ENCODE data around the gene ARPC1B.
A peak's percentile ranks its signal among the peaks of the same experiment; 100 is the strongest.
"Not testable (repeated sequence)": the region's sequence is repeated elsewhere in the genome, so short reads cannot be mapped to it uniquely, and the experiment has no call there.

Gene ARPC1B

GRCh38 chr7:99424932-99425730 lies 50.6 kb downstream of the ARPC1B start:
- TF ChIP-seq, protein P1, sequence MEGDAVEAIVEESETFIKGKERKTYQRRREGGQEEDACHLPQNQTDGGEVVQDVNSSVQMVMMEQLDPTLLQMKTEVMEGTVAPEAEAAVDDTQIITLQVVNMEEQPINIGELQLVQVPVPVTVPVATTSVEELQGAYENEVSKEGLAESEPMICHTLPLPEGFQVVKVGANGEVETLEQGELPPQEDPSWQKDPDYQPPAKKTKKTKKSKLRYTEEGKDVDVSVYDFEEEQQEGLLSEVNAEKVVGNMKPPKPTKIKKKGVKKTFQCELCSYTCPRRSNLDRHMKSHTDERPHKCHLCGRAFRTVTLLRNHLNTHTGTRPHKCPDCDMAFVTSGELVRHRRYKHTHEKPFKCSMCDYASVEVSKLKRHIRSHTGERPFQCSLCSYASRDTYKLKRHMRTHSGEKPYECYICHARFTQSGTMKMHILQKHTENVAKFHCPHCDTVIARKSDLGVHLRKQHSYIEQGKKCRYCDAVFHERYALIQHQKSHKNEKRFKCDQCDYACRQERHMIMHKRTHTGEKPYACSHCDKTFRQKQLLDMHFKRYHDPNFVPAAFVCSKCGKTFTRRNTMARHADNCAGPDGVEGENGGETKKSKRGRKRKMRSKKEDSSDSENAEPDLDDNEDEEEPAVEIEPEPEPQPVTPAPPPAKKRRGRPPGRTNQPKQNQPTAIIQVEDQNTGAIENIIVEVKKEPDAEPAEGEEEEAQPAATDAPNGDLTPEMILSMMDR (IDR thresholded peaks at IDR 0.05; ENCODE audit: low read depth, low read length, missing control alignments), result no peak
- no peak overlapping the region for H3K4me3 ChIP-seq (ENCODE audit: low read depth, low read length)
- no peak for DNase-seq (ENCODE audit: low read depth)

DNA sequence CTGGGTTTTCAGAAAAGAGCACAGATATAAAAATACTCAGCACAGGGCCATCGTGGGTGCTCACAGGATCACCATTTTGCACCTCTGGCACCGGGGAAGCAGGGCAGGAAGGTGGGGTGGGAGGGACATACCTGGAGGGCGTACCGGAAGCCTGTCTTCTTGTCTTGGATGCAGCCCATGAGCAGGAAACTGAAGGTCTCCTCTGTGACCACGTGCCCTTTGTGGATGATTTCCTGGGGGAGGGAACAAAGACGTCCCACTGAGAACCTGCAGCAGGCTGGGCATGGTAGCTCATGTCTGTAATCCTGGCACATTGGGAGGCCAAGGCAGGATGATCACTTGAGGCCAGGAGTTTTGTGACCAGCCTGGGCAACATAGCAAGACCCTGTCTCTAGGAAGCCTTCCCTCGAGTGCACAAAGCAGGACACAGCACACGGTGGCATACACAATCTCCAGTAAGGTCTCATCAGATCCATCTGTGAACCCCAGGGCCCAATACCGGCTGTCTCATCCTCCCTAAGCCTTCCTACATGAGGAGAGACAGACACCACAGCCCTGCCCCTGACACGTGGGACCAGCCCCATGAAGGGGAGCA lies 54.5 kb downstream of the ARPC1B start:
- no peak for DNase-seq (ENCODE audit: low read depth)
- no peak overlapping the region for H3K4me3 ChIP-seq (ENCODE audit: low read depth, low read length)
- TF ChIP-seq, protein P1 (IDR thresholded peaks at IDR 0.05; ENCODE audit: low read depth, low read length, missing control alignments), result no peak

- no peak overlapping the region for H3K4me3 ChIP-seq (ENCODE audit: low read depth, low read length)
- DNase-seq (ENCODE audit: low read depth), result no peak
- TF ChIP-seq, protein P1 (IDR thresholded peaks at IDR 0.05; ENCODE audit: low read depth, low read length, missing control alignments), result no peak
Observed at GRCh38 chr7:99429756-99430155, 55.2 kb downstream of the ARPC1B start.

GRCh38 chr7:99431756-99432540 lies 57.4 kb downstream of the ARPC1B start:
- DNase-seq (ENCODE audit: low read depth); H3K4me3 ChIP-seq (ENCODE audit: low read depth, low read length): not testable (repeated sequence)

DNA sequence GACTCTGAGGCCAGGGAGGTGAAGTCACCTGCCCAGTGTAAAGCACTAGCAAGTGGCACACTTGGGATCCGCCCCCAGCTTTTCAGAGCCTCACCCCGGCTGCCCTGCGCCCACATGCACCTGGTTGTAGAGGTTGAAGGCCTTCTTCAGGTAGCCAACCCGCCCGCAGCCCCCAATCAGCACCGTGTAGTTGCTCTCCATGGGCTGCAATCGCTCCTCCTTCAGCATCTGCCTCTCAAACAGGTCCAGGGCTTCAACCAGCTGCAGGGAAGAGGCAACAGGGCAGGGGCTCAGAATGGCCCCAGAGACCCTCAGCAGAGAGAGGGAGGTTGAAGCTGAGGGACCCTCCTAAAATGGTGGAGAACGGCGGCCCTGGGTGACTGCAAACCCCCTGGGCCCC lies 58.6 kb downstream of the ARPC1B start:
- DNase-seq (ENCODE audit: low read depth), result no peak
- H3K4me3 ChIP-seq (ENCODE audit: low read depth, low read length), result no peak overlapping the region
- TF ChIP-seq, protein P1 (IDR thresholded peaks at IDR 0.05; ENCODE audit: low read depth, low read length, missing control alignments), result no peak

DNA sequence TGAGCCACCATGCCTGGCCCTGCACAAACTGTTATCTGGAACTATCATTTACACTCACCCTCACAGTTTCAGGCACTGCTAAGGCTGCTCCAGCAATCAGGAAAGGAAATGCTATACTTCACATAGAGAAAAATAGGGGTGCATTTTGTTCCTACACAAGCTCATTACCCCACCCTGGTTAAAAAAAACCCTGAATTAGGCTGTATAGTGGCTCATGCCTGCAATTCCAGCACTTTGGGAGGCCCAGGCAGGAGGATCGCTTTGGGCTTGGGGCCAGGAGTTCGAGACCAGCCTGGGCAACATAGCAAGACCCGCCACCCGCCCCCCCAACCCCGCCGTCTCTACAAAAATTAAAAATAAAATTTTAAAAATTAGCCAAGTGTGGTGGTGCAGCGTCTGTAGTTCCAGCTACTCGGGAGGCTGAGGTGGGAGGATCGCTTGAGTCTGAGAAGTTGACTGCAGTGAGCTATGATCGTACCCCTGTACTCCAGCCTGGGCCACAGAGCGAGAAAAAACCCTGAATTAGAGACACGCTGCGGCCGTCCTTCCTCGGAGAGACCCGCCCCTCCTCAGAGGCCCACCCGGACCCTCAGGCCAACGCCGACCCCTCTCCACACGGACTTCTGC lies 63.5 kb downstream of the ARPC1B start:
- no peak for DNase-seq (ENCODE audit: low read depth)
- TF ChIP-seq, protein P1 (IDR thresholded peaks at IDR 0.05; ENCODE audit: low read depth, low read length, missing control alignments), result no peak
- H3K4me3 ChIP-seq (ENCODE audit: low read depth, low read length), result peak overlapping the region; percentile 99

All from GM12864 (cell line).